Thoracic aorta (tissue), 2 donors: ENCODE data around the gene TMEM179. TPM values are rescaled to one million over a fixed set of nuclear protein-coding genes. Genes with fewer than 3 reads are reported as not detected.

Source experiments
- ATAC-seq: fragments of 150-250 bp; one replicate; pipeline ENCODE4 v1.8.0; 2017; ENCODE audit warnings: low read depth; ENCODE audit not compliant: insufficient number of reproducible peaks, low FRiP score
- DNase-seq: peaks from one replicate; pipeline ENCODE4 v3.0.0-alpha.2; 2020; ENCODE audit warnings: low spot score
- H3K27ac ChIP-seq, 2 donors: fragments of 200-600 bp; sonication (generic); 1 replicate in 1 of 2; 2 replicates in 1 of 2; pipeline ENCODE4 v1.5.1; 2016; ENCODE audit warnings: mild to moderate bottlenecking in 2 of 2, moderate library complexity in 2 of 2
- H3K27me3 ChIP-seq: fragments of 200-600 bp; sonication (generic); replicated peaks from 2 replicates; pipeline ENCODE4 v1.6.0; 2016; ENCODE audit warnings: mild to moderate bottlenecking; ENCODE audit not compliant: insufficient read depth
- H3K36me3 ChIP-seq: fragments of 200-600 bp; sonication (generic); one replicate; pipeline ENCODE4 v1.5.1; 2016
- H3K4me1 ChIP-seq, 2 donors: fragments of 200-600 bp; sonication (generic); 1 replicate in 1 of 2; 2 replicates in 1 of 2; pipeline versions ENCODE4 v1.5.1 to v1.6.0; 2016; ENCODE audit warnings: low read depth in 2 of 2, mild to moderate bottlenecking in 1 of 2; ENCODE audit not compliant: control insufficient read depth in 1 of 2
- H3K4me3 ChIP-seq: fragments of 200-600 bp; sonication (generic); 2 replicates; pipeline ENCODE4 v1.5.1; 2016; ENCODE audit warnings: mild to moderate bottlenecking
- H3K9me3 ChIP-seq: fragments of 200-600 bp; sonication (generic); 2 replicates; pipeline ENCODE4 v1.5.1; 2016
- total RNA-seq, 2 donors: library from RNA; depleted of rRNA; stranded (reverse); fragments of >200 nt; gene quantifications; one replicate each; pipeline versions ENCODE4 v1.1.0 to v1.2.3, GENCODE V29; 2016
- TF ChIP-seq, protein P1 (sequence below): fragments of 200-600 bp; sonication (generic); IDR thresholded peaks from one replicate; pipeline ENCODE4 v1.5.1; 2019; ENCODE audit warnings: antibody characterized with exemption

The TMEM179 gene
- total RNA-seq, 2 donors from 2014 or later, result not detected

DNA sequence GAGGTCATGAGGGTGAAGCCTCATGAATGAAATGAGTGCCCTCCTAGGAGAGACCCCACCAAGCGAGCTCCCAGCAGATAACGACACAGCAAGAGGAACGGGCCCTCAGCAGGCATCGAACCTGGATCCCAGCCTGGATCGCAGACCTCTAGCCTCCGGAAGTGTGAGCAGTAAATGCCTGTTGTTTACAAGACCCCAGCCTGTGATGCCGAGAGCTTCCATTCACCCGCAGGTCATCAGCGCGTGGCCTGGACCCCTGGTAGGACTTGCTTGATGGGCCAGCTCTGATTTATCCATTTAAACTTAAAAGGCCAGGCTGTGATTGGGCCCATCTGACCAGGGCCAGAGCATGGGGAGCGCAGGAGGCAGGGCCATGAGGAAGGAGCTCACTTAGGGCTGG, 7.0 kb downstream of the TMEM179 start:
- no peaks in the 10 kb centered on the region for H3K4me1 ChIP-seq
- ATAC-seq (no peak), DNase-seq (no peak)
- H3K27ac ChIP-seq, result no peak overlapping the region
- H3K27me3 ChIP-seq, result no peaks in the 10 kb centered on the region
- TF ChIP-seq, protein P1, sequence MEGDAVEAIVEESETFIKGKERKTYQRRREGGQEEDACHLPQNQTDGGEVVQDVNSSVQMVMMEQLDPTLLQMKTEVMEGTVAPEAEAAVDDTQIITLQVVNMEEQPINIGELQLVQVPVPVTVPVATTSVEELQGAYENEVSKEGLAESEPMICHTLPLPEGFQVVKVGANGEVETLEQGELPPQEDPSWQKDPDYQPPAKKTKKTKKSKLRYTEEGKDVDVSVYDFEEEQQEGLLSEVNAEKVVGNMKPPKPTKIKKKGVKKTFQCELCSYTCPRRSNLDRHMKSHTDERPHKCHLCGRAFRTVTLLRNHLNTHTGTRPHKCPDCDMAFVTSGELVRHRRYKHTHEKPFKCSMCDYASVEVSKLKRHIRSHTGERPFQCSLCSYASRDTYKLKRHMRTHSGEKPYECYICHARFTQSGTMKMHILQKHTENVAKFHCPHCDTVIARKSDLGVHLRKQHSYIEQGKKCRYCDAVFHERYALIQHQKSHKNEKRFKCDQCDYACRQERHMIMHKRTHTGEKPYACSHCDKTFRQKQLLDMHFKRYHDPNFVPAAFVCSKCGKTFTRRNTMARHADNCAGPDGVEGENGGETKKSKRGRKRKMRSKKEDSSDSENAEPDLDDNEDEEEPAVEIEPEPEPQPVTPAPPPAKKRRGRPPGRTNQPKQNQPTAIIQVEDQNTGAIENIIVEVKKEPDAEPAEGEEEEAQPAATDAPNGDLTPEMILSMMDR, result no peak
- no peak overlapping the region for H3K4me3 ChIP-seq
- no peaks in the 10 kb centered on the region for H3K9me3 ChIP-seq
- no peaks in the 10 kb centered on the region for H3K36me3 ChIP-seq

DNA sequence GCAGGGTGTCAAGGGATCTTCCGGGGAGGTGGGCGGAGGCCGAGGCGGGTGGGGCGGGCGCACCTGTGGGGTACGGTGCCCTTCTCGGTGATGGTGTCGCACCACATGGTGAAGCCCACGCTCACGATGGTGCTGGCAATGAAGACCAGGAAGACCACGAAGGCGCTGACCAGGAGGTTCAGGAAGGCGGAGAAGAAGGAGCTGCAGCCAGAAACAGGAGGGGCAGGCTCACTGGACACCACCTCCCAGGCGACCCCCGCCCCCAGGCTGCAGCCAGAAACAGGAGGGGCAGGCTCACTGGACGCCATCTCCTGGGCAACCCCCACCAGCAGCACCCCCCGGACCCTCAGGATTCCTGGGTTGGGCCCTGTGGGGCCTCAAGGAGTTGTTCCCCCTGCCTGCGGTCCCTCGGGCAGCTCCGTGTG, 7.6 kb downstream of the TMEM179 start:
- Histone ChIP-seq H3K27ac (no peak overlapping the region), H3K4me1 (no peaks in the 10 kb centered on the region), H3K36me3 (no peaks in the 10 kb centered on the region), H3K27me3 (no peaks in the 10 kb centered on the region), H3K4me3 (no peak overlapping the region), H3K9me3 (no peaks in the 10 kb centered on the region)
- DNase-seq, result no peak
- ATAC-seq, result no peak
- TF ChIP-seq, protein P1, result no peak

DNA sequence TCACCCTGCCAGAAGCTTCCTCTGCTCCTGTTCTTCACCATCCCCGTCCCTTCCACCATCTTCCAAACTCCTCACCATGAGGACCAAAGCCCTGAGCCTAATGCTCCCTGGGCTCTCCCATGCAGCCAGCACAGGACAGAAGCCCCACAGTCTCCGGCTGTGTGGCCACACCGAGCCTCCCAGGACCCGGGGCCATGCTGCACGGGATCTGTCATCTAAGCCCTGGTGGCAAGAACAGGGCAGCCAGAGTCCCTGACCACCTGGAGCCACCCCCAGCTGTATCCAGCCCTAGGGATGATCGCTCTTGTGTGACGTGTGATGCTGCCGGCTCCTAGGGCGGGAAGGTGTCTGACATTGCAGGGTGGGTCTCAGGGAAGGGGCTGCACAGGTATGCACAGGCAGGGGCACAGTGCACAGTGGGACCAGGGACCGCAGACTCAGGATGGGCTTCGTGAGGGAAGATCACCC, 8.1 kb downstream of the TMEM179 start:
- Histone ChIP-seq H3K4me3 (no peak overlapping the region), H3K4me1 (no peaks in the 10 kb centered on the region), H3K36me3 (no peaks in the 10 kb centered on the region), H3K9me3 (no peaks in the 10 kb centered on the region), H3K27me3 (no peaks in the 10 kb centered on the region), H3K27ac (no peak overlapping the region)
- no peak for DNase-seq
- no peak for ATAC-seq
- TF ChIP-seq, protein P1, result no peak

DNA sequence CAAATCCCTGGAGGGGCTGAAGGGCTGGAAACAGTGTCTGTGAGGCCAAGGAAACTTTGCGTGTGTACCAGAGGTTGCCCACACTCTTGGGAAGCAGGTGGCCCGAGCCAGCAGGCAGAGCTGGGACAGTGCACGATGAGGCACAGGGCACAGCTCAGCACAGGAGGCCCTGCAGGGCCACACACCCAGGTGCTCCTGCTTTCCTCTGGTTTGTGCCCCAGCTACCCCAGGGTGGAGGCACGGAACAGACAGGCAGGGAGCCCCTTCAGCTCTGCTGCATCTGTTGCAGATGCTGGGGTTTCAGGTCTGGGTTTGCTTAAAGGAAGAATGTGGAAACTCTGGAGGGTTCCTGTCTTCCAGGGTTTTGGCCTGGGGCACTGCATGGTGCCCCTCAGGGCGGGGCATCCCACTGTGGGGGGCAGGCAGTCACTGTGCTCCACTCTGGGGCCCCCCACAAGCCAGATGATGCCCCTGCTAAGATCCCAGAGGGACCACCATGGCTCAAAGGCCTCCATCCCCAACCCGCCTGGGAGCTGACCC, 8.6 kb downstream of the TMEM179 start:
- H3K4me3 ChIP-seq, result no peak overlapping the region
- no peak for DNase-seq
- H3K27me3 ChIP-seq, result no peaks in the 10 kb centered on the region
- no peak for ATAC-seq
- no peaks in the 10 kb centered on the region for H3K9me3 ChIP-seq
- H3K27ac ChIP-seq, result no peak overlapping the region
- no peaks in the 10 kb centered on the region for H3K4me1 ChIP-seq
- H3K36me3 ChIP-seq, result no peaks in the 10 kb centered on the region
- TF ChIP-seq, protein P1, result no peak

DNA sequence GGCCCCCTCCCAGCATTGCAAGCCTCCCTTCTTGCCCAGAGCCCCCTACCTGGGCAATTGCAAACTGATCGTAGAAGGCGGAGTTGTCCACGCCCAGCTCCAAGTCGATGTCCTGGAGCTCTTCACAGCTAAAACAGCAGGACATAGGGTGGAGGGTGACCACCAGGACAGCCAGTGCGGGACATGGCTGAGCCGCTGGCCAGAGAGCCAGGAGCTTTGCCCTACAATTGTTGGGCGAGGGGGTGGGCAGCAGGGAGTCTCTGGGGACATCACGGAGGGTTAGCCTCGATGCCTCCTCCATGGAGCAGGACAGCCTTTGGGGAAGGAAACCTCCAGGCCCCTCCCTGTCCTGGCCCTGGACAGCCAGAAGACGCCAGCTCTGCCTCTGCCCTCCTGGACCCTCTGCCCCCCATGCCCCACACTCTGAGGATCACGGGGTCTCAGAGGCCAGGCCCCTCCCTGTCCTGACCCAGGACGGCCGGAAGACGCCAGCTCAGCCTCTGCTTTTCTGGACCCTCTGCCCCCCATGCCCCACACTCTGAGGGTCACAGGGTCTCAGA, 9.4 kb downstream of the TMEM179 start:
- Histone ChIP-seq H3K9me3 (no peaks in the 10 kb centered on the region), H3K4me1 (no peaks in the 10 kb centered on the region), H3K36me3 (no peaks in the 10 kb centered on the region), H3K27ac (no peak overlapping the region), H3K27me3 (no peaks in the 10 kb centered on the region), H3K4me3 (no peak overlapping the region)
- no peak for ATAC-seq
- TF ChIP-seq, protein P1, result no peak
- DNase-seq, result no peak
